ENCODE measurements around the gene PDLIM5.

- TF ChIP-seq, protein P1, sequence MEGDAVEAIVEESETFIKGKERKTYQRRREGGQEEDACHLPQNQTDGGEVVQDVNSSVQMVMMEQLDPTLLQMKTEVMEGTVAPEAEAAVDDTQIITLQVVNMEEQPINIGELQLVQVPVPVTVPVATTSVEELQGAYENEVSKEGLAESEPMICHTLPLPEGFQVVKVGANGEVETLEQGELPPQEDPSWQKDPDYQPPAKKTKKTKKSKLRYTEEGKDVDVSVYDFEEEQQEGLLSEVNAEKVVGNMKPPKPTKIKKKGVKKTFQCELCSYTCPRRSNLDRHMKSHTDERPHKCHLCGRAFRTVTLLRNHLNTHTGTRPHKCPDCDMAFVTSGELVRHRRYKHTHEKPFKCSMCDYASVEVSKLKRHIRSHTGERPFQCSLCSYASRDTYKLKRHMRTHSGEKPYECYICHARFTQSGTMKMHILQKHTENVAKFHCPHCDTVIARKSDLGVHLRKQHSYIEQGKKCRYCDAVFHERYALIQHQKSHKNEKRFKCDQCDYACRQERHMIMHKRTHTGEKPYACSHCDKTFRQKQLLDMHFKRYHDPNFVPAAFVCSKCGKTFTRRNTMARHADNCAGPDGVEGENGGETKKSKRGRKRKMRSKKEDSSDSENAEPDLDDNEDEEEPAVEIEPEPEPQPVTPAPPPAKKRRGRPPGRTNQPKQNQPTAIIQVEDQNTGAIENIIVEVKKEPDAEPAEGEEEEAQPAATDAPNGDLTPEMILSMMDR (conservative IDR thresholded peaks at IDR 0.05; ENCODE audit: low read length) = no peak
- TF ChIP-seq EZH2phosphoT487 (IDR thresholded peaks at IDR 0.05; ENCODE audit: borderline replicate concordance) = no peak
Observed at GRCh38 chr4:94457692-94458106, 6.0 kb downstream of the PDLIM5 start.
